Measurements from ENCODE around the gene DVL1.

The DVL1 gene

DNA sequence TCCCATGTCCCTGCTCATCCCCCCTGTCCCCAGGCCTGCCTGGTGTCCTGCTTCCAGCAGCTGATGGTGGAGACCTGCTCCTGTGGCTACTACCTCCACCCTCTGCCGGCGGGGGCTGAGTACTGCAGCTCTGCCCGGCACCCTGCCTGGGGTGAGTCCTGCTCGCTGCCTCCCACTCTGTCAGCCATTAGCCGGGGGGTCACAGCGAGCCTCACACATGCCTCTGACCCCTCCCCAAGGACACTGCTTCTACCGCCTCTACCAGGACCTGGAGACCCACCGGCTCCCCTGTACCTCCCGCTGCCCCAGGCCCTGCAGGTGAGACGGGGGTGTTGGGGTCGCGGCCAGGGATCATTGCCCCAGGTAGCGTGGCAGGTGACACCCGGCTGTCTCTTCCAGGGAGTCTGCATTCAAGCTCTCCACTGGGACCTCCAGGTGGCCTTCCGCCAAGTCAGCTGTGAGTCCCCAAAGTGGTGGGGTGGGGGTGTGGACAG, 58.9 kb downstream of the DVL1 start:
- H3K27me3 ChIP-seq (replicated peaks; ENCODE audit: control insufficient read depth, insufficient read depth, low read length): peaks cover 18% of the 10 kb centered on the region
- peak; percentile 52 for DNase-seq (ENCODE audit: low read depth)
- H3K9me3 ChIP-seq (ENCODE audit: control insufficient read depth, low read length): no peaks in the 10 kb centered on the region
- no peak overlapping the region for H3K9ac ChIP-seq (ENCODE audit: low read length)
- H3K4me3 ChIP-seq (ENCODE audit: low read length): no peak overlapping the region
- H3K36me3 ChIP-seq (ENCODE audit: control insufficient read depth, insufficient read depth, low read length, severe bottlenecking): no peaks in the 10 kb centered on the region
- no peaks in the 10 kb centered on the region for H3K4me1 ChIP-seq (ENCODE audit: control insufficient read depth, insufficient read depth, low read length)

DNA sequence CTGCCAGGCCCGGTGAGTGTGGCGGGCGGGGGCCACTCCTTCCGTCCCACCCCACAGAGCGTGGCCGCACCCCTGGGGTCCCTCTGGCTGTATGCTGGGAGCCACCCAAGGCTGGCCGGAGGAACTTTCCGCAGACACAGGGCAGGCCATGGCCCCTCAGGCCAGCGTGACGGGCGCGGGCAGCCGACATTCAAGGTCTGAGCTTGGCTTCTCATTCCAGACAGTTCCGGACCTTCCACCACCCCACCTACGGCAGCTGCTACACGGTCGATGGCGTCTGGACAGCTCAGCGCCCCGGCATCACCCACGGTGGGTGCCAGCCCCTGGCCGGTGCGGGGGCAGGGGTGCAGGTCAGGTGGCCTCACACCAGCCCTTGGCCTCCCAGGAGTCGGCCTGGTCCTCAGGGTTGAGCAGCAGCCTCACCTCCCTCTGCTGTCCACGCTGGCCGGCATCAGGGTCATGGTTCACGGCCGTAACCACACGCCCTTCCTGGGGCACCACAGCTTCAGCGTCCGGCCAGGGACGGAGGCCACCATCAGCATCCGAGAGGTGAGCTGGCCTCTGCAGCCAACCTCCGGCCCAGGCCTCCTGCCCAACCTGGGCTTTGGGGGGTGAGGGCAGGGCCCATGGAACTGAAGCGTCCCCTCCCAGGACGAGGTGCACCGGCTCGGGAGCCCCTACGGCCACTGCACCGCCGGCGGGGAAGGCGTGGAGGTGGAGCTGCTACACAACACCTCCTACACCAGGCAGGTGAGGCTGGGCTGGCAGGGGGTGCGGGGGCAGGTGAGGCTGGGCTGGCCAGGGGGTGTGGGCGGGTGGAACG, 61.7 kb downstream of the DVL1 start:
- Histone ChIP-seq H3K27me3 (replicated peaks; ENCODE audit: control insufficient read depth, insufficient read depth, low read length) (peaks cover 25% of the 10 kb centered on the region), H3K4me1 (ENCODE audit: control insufficient read depth, insufficient read depth, low read length) (no peaks in the 10 kb centered on the region), H3K9me3 (ENCODE audit: control insufficient read depth, low read length) (no peaks in the 10 kb centered on the region), H3K36me3 (ENCODE audit: control insufficient read depth, insufficient read depth, low read length, severe bottlenecking) (no peaks in the 10 kb centered on the region), H3K9ac (ENCODE audit: low read length) (no peak overlapping the region), H3K4me3 (ENCODE audit: low read length) (no peak overlapping the region)
- no peak for DNase-seq (ENCODE audit: low read depth)

DNA sequence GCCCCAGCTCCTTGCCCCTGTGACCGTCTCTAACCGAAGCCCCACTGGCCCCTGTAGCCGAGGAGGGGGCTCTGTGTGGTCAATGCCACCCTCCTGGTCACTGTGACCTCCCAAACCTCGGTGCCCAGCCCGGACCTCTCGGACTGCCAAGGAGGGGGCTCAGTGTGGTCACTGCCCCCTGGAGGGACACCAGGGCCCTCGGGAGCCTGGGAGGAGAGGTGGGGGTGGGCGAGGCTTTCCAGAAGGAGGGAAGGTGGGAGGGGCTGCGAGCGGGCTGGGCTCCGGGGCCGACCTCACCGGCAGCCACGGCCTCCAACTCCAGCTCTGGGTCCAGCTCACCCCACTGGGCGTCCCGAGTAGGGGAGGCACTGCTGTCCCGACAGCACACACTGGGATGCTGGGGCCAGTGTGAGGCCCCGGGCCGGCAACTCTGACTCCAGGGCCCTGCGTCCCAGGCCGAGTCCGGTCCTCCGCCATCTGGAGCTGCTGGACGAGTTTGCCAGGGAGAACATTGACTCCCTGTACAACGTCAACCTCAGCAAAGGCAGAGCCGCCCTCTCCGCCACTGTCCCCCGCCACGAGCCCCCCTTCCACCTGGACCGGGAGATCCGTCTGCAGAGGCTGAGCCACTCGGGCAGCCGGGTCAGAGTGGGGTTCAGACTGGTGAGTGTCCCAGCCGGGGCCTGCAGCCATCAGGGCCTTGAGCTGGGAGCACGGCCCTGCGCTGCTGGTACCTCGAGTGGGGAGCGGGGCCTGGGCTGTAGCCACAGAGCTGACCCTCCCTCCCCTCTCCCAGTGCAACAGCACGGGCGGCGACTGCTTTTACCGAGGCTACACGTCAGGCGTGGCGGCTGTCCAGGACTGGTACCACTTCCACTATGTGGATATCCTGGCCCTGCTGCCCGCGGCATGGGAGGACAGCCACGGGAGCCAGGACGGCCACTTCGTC, 62.6 kb downstream of the DVL1 start:
- H3K27me3 ChIP-seq (replicated peaks; ENCODE audit: control insufficient read depth, insufficient read depth, low read length): peaks cover 25% of the 10 kb centered on the region
- no peaks in the 10 kb centered on the region for H3K9me3 ChIP-seq (ENCODE audit: control insufficient read depth, low read length)
- H3K36me3 ChIP-seq (ENCODE audit: control insufficient read depth, insufficient read depth, low read length, severe bottlenecking): no peaks in the 10 kb centered on the region
- no peak overlapping the region for H3K9ac ChIP-seq (ENCODE audit: low read length)
- no peak for DNase-seq (ENCODE audit: low read depth)
- no peak overlapping the region for H3K4me3 ChIP-seq (ENCODE audit: low read length)
- H3K4me1 ChIP-seq (ENCODE audit: control insufficient read depth, insufficient read depth, low read length): no peaks in the 10 kb centered on the region

DNA sequence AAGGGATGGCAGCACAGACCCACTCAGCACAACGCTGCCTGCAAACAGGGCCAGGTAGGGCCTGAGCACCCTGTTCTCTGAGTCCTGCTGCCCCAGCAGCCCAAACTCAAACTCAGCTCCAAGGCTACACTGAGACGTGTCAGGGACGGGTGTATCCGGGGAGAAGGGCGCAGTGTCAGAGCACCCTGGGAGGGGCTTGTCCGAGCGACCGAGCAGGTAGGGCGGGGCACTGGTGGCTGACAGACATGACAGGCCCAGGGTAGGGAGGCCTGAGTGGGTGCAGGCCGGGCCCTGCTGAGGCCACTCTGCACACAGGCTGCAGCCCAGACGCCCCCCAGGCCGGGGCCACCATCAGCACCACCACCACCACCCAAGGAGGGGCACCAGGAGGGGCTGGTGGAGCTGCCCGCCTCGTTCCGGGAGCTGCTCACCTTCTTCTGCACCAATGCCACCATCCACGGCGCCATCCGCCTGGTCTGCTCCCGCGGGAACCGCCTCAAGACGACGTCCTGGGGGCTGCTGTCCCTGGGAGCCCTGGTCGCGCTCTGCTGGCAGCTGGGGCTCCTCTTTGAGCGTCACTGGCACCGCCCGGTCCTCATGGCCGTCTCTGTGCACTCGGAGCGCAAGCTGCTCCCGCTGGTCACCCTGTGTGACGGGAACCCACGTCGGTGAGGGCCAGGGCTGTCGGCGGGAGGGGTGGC, 63.5 kb downstream of the DVL1 start:
- no peak for DNase-seq (ENCODE audit: low read depth)
- H3K9ac ChIP-seq (ENCODE audit: low read length): no peak overlapping the region
- no peaks in the 10 kb centered on the region for H3K36me3 ChIP-seq (ENCODE audit: control insufficient read depth, insufficient read depth, low read length, severe bottlenecking)
- H3K27me3 ChIP-seq (replicated peaks; ENCODE audit: control insufficient read depth, insufficient read depth, low read length): peaks cover 25% of the 10 kb centered on the region
- H3K9me3 ChIP-seq (ENCODE audit: control insufficient read depth, low read length): no peaks in the 10 kb centered on the region
- H3K4me3 ChIP-seq (ENCODE audit: low read length): no peak overlapping the region
- H3K4me1 ChIP-seq (ENCODE audit: control insufficient read depth, insufficient read depth, low read length): no peaks in the 10 kb centered on the region
